Thymus (tissue), 11 donors: Measurements from ENCODE around the gene CCDC158. TPM values are rescaled to one million over a fixed set of nuclear protein-coding genes. Genes with fewer than 3 reads are reported as not detected.
"Not testable (repeated sequence)": the region's sequence is repeated elsewhere in the genome, so short reads cannot be mapped to it uniquely, and the experiment has no call there.

Experiments
- DNase-seq, 9 donors: peaks; one replicate each; pipeline ENCODE4 v3.0.0-alpha.2; 2013; ENCODE audit warnings: low spot score in 9 of 9, low read depth in 6 of 9, missing footprints in 1 of 9
- H3K27ac ChIP-seq, 2 donors: one replicate each; pipeline ENCODE4 v1.5.1; 2013; ENCODE audit warnings: control low read depth in 1 of 2, low read depth in 1 of 2, low read length in 1 of 2, mild to moderate bottlenecking in 1 of 2, moderate library complexity in 1 of 2
- H3K27me3 ChIP-seq, 2 donors: one replicate each; pipeline ENCODE4 v1.5.1; 2013; ENCODE audit warnings: low read length in 1 of 2; ENCODE audit not compliant: control insufficient read depth in 2 of 2, insufficient read depth in 1 of 2
- H3K36me3 ChIP-seq, 2 donors: one replicate each; pipeline ENCODE4 v1.5.1; 2013; ENCODE audit warnings: low read length in 1 of 2, mild to moderate bottlenecking in 1 of 2, moderate library complexity in 1 of 2; ENCODE audit not compliant: control insufficient read depth in 2 of 2, insufficient read depth in 2 of 2
- H3K4me1 ChIP-seq, 2 donors: one replicate each; pipeline ENCODE4 v1.5.1; 2013; ENCODE audit warnings: low read length in 2 of 2; ENCODE audit not compliant: control insufficient read depth in 2 of 2, insufficient read depth in 2 of 2
- H3K4me3 ChIP-seq, 2 donors: one replicate each; pipeline ENCODE4 v1.5.1; 2013; ENCODE audit warnings: low read length in 2 of 2, control low read depth in 1 of 2, mild to moderate bottlenecking in 1 of 2
- H3K9me3 ChIP-seq, 2 donors: one replicate each; pipeline ENCODE4 v1.5.1; 2013; ENCODE audit warnings: low read length in 1 of 2, mild to moderate bottlenecking in 1 of 2; ENCODE audit not compliant: control insufficient read depth in 2 of 2, insufficient read depth in 1 of 2
- WGBS: extraction: QIAGEN DNeasy Blood & Tissue Kit; methylation state at CpG from one replicate; pipeline ENCODE4 v1.1.7; 2013; 5-methylcytosine and 5-hydroxymethylcytosine counted together
- polyA plus RNA-seq: library from polyadenylated mRNA; stranded (reverse); fragments of 200-250 nt; gene quantifications from one replicate; pipeline ENCODE4 v1.2.3, GENCODE V29; 2013
- total RNA-seq: library from RNA; stranded (reverse); fragments of 120-200 nt; gene quantifications from one replicate; pipeline ENCODE4 v1.2.4, GENCODE V29; 2013
- donor health status: healthy.

CCDC158 gene
- total and polyA plus RNA-seq, 2 donors: 0.02 to 0.05 TPM

- no peak overlapping the region for H3K4me3 ChIP-seq
- H3K27ac ChIP-seq: no peak overlapping the region
- 67% methylated on average over 7 of the region's 7 CpGs for WGBS
- DNase-seq: no peak
- H3K36me3 ChIP-seq: no peaks in the 10 kb centered on the region
- H3K9me3 ChIP-seq: no peaks in the 10 kb centered on the region
- peaks cover 0 to 2% of the 10 kb centered on the region in 2 donors for H3K27me3 ChIP-seq
- H3K4me1 ChIP-seq: no peaks in the 10 kb centered on the region
Measured at GRCh38 chr4:76435528-76436319, 14.8 kb upstream of the CCDC158 start.

GRCh38 chr4:76434901-76435527 is 14.1 kb upstream of the CCDC158 start, which contains the start of gene SHROOM3:
SHROOM3 (plus strand) TSS chr4:76435229; CDS start chr4:76436053, 824 bp downstream.
- Histone ChIP-seq H3K27ac (no peak within 1 kb of the TSS), H3K4me1 (no peaks in the 10 kb centered on the region), H3K27me3 (peaks cover 0 to 2% of the 10 kb centered on the region in 2 donors), H3K4me3 (no peak within 1 kb of the TSS), H3K36me3 (no peaks in the 10 kb centered on the region), H3K9me3 (no peaks in the 10 kb centered on the region)
- WGBS: 46% methylated on average over 9 of the region's 9 CpGs
- no peak for DNase-seq

- 55% methylated on average over 15 of the region's 15 CpGs for WGBS
- DNase-seq: peak in 8 of 9 donors; percentile 12 to 65 (median 26)
- Histone ChIP-seq H3K9me3 (no peaks in the 10 kb centered on the region), H3K27me3 (peaks cover 0 to under 1% of the 10 kb centered on the region in 2 donors), H3K36me3 (no peaks in the 10 kb centered on the region), H3K27ac (no peak overlapping the region), H3K4me1 (no peaks in the 10 kb centered on the region), H3K4me3 (no peak overlapping the region)
Measured at GRCh38 chr4:76430519-76431388, 9.8 kb upstream of the CCDC158 start.

GRCh38 chr4:76429636-76430035 is 8.7 kb upstream of the CCDC158 start:
- Histone ChIP-seq H3K27me3 (no peaks in the 10 kb centered on the region), H3K9me3 (no peaks in the 10 kb centered on the region), H3K36me3 (no peaks in the 10 kb centered on the region), H3K4me1 (no peaks in the 10 kb centered on the region), H3K27ac (no peak overlapping the region), H3K4me3 (no peak overlapping the region)
- 96% methylated on average over 1 of the region's 1 CpG for WGBS
- no peak for DNase-seq

- Histone ChIP-seq H3K4me1 (peaks cover 2% of the 10 kb centered on the region in 2 donors), H3K27me3 (peaks cover 1 to 4% of the 10 kb centered on the region in 2 donors), H3K9me3 (no peaks in the 10 kb centered on the region), H3K27ac (no peak overlapping the region), H3K4me3 (no peak overlapping the region), H3K36me3 (no peaks in the 10 kb centered on the region)
- no peak for DNase-seq
- WGBS: 93% methylated on average over 2 of the region's 2 CpGs
Measured at GRCh38 chr4:76426272-76426671, 5.3 kb upstream of the CCDC158 start.

GRCh38 chr4:76423159-76423558 is 2.2 kb upstream of the CCDC158 start:
- 99% methylated on average over 25 of the region's 27 CpGs for WGBS
- H3K9me3 ChIP-seq: not testable (repeated sequence)

GRCh38 chr4:76420188-76420761 is 666 bp downstream of the CCDC158 start:
- peaks cover 2 to 18% of the 10 kb centered on the region in 2 donors for H3K27me3 ChIP-seq
- H3K4me1 ChIP-seq: peaks cover 3% of the 10 kb centered on the region in 2 donors
- 79% methylated on average over 18 of the region's 18 CpGs for WGBS
- no peak overlapping the region for H3K4me3 ChIP-seq
- no peaks in the 10 kb centered on the region for H3K36me3 ChIP-seq
- DNase-seq: no peak
- no peaks in the 10 kb centered on the region for H3K9me3 ChIP-seq
- H3K27ac ChIP-seq: no peak overlapping the region

More at GRCh38 chr4:76423159-76423558, 2.2 kb upstream of the CCDC158 start:
- H3K4me1 ChIP-seq, DNase-seq, H3K4me3 ChIP-seq, H3K36me3 ChIP-seq, H3K27ac ChIP-seq: not testable (repeated sequence)
- H3K27me3 ChIP-seq: peaks cover 2 to 18% of the 10 kb centered on the region in 2 donors

- DNase-seq: no peak
- no peaks in the 10 kb centered on the region for H3K27me3 ChIP-seq
- H3K36me3 ChIP-seq: no peaks in the 10 kb centered on the region
- H3K4me3 ChIP-seq: no peak overlapping the region
- no peak overlapping the region for H3K27ac ChIP-seq
- no peaks in the 10 kb centered on the region for H3K4me1 ChIP-seq
- no peaks in the 10 kb centered on the region for H3K9me3 ChIP-seq
- 97% methylated on average over 3 of the region's 3 CpGs for WGBS
Measured at GRCh38 chr4:76410636-76411035, 10.3 kb downstream of the CCDC158 start.
